ENCODE data around the gene SLC16A8.

SLC16A8 gene

DNA sequence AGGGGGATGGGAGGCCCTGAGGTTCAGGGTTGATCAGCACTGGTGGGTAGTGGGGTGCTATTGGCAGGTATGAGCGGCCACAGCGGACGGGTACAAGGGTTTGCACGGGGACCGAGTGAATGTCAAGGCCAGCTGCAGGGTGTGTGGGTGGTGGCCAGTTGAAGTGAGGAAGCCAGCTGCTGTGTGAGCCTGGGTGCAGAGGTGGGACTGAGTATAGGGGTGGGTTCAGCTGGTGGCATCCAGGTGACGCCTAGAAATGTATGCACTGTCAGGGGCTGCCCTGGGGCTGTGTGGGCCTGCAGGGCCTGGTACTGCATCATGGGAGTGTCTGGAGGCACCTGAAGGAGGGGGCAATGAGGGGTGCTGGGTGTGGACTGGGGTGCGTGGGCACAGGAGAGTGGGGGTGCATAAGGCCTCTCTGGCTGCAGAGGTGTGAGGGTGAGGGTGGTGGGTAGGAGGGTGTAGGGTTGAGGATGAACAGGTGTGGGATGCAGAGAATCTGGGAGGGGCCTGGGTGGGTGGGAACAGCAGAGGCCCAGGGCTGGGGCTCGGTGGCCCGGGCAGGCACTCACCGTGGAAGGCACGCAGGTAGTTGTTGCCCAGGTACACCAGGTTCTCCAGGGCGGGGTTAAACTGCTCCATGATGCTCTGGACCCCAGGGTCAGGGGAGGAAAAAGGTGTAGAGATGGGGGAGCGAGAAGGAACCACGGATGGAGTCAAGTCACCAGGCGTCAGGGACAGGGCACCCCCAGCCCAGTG lies 24.8 kb upstream of the SLC16A8 start:
- H3K4me3 ChIP-seq (ENCODE audit: low read depth, low read length): no peak overlapping the region
- in situ Hi-C loops (cut with HindIII; ENCODE audit: low sequenced_read_pairs): no loop called here
- TF ChIP-seq, protein P1, sequence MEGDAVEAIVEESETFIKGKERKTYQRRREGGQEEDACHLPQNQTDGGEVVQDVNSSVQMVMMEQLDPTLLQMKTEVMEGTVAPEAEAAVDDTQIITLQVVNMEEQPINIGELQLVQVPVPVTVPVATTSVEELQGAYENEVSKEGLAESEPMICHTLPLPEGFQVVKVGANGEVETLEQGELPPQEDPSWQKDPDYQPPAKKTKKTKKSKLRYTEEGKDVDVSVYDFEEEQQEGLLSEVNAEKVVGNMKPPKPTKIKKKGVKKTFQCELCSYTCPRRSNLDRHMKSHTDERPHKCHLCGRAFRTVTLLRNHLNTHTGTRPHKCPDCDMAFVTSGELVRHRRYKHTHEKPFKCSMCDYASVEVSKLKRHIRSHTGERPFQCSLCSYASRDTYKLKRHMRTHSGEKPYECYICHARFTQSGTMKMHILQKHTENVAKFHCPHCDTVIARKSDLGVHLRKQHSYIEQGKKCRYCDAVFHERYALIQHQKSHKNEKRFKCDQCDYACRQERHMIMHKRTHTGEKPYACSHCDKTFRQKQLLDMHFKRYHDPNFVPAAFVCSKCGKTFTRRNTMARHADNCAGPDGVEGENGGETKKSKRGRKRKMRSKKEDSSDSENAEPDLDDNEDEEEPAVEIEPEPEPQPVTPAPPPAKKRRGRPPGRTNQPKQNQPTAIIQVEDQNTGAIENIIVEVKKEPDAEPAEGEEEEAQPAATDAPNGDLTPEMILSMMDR (IDR thresholded peaks at IDR 0.05; ENCODE audit: low read depth, low read length, missing control alignments): no peak
- no peak for DNase-seq (ENCODE audit: low read depth)

DNA sequence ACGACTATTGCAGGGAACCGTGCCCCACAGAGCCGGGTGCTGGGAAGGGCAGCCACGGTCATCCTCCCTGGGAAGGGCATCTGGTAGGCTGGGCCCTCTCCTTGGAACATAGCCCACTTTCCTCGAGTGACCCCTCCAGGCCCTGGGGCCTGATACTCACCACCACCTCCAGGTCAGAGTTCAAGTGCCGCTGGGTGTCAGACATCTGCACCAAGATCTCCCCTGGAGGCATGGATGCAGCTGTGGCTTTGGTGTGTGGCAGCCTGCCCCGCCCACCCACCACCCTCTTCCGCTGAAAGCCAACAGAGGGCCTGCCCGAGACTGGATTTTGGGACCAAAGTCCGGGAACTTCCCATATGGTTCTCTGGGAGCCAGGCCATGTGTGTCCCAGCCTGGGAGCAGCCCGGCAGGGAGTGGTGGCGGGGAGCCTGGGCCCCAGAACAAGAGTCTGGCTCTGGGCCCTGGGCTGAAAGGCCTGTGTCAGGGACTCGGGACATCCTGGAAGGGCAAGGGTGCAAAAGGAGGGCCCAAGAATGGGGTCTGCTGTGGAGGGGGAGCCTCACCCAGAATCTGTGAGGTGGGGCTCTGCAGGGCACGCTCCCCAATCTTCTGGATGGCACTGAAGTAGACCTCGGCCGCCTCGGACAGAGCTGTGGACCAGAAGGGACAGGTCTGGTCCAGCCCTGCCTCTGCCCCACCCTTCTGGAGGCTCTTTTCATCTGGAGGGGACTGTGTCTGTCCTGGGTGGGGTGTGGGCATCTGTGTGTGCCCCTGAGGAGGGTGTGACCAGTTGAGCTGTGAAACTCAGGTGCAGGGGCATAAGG lies 23.9 kb upstream of the SLC16A8 start:
- TF ChIP-seq, protein P1 (IDR thresholded peaks at IDR 0.05; ENCODE audit: low read depth, low read length, missing control alignments): no peak
- H3K4me3 ChIP-seq (ENCODE audit: low read depth, low read length): no peak overlapping the region
- DNase-seq (ENCODE audit: low read depth): no peak
- in situ Hi-C loops (cut with HindIII; ENCODE audit: low sequenced_read_pairs): no loop called here

DNA sequence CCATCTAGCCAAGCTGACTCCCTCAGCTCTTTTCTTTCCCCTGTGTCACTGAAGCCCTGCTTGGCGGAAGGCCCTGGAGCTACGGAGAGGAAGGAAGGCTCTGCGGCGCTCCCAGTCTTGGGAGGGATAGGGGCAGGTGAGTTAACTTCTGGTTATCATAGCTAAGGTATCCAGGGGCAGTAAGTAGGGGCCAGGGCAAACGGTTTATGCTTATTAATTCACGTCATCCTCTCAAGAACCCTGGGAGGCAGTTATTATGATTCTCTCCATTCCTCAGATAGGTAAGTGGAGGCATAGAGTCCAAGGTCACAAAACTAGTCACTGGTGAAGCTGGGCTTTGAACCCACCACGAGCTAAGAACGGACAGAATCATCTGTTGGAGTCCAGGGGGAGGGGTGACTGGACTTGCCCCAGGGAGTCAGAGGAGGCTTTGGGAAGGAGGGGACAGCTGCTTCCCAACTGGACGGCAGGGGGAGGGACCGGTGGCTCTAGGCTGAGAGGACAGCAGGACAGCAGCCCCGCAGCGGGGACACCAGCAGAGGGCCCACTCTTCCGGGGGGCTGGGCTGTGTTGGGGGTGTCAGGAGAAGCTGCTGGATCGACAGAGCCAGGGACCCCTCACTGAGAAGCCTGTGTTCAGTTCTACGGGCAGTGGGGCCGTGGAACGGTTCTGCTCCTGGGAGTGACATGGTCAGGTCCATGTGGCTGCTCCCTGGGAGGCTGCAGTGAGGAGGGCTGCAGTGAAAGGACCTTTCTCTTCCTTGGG lies 23.0 kb upstream of the SLC16A8 start:
- TF ChIP-seq, protein P1 (IDR thresholded peaks at IDR 0.05; ENCODE audit: low read depth, low read length, missing control alignments): no peak
- in situ Hi-C loops (cut with HindIII; ENCODE audit: low sequenced_read_pairs): no loop called here
- H3K4me3 ChIP-seq (ENCODE audit: low read depth, low read length): no peak overlapping the region
- no peak for DNase-seq (ENCODE audit: low read depth)

DNA sequence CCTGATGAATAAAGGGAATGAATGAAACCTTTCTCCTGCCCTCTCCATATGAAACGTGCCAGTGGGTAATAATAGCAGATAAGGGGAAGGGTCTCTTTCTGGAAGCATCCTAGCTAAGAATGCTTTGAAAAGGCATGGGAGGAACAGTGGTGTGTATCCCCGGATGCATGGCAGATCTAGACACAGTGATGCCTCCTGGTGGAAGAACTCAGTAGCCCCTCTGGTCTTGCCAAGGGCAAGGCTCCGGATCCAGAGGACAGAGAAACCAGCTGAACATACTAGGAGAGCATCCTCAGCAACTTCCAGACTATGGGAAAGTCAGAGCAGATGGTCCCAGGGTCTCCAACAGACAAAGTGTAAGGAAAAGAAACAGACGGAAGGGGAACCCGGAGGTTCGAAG lies 20.1 kb upstream of the SLC16A8 start:
- TF ChIP-seq, protein P1 (IDR thresholded peaks at IDR 0.05; ENCODE audit: low read depth, low read length, missing control alignments): peak; percentile 34
- in situ Hi-C loops (cut with HindIII; ENCODE audit: low sequenced_read_pairs): no loop called here
- no peak overlapping the region for H3K4me3 ChIP-seq (ENCODE audit: low read depth, low read length)
- DNase-seq (ENCODE audit: low read depth): no peak

DNA sequence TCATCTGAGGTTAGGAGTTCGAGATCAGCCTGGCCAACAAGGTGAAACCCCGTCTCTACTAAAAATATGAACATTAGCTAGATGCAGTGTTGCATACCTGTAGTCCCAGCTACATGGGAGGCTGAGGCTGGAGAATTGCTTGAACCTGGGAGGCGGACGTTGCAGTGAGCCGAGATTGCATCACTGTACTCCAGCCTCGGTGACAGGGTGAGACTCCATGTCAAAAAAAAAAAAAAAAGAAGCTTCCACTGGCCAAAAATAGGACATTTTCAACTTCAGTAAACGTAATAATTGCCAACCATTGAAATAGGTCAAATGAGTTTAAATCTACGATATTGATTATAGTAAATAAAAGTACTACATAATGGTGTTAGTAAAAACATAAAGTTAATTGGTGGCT lies 19.7 kb upstream of the SLC16A8 start:
- TF ChIP-seq, protein P1 (IDR thresholded peaks at IDR 0.05; ENCODE audit: low read depth, low read length, missing control alignments): no peak
- in situ Hi-C loops (cut with HindIII; ENCODE audit: low sequenced_read_pairs): no loop called here
- no peak overlapping the region for H3K4me3 ChIP-seq (ENCODE audit: low read depth, low read length)
- DNase-seq (ENCODE audit: low read depth): no peak
